Smooth muscle cell of bladder (primary cell): ENCODE data around the gene RPL22L1. TPM values are rescaled to one million over a fixed set of nuclear protein-coding genes. Genes with fewer than 3 reads are reported as not detected.

ENCODE experiments used
- total RNA-seq: library from RNA; depleted of rRNA; stranded (reverse); fragments of >200 nt; gene quantifications from 2 replicates; pipeline ENCODE4 v1.2.3, GENCODE V29; 2014

Gene RPL22L1
- 50.4 and 90.0 TPM in 2 replicates for total RNA-seq

DNA sequence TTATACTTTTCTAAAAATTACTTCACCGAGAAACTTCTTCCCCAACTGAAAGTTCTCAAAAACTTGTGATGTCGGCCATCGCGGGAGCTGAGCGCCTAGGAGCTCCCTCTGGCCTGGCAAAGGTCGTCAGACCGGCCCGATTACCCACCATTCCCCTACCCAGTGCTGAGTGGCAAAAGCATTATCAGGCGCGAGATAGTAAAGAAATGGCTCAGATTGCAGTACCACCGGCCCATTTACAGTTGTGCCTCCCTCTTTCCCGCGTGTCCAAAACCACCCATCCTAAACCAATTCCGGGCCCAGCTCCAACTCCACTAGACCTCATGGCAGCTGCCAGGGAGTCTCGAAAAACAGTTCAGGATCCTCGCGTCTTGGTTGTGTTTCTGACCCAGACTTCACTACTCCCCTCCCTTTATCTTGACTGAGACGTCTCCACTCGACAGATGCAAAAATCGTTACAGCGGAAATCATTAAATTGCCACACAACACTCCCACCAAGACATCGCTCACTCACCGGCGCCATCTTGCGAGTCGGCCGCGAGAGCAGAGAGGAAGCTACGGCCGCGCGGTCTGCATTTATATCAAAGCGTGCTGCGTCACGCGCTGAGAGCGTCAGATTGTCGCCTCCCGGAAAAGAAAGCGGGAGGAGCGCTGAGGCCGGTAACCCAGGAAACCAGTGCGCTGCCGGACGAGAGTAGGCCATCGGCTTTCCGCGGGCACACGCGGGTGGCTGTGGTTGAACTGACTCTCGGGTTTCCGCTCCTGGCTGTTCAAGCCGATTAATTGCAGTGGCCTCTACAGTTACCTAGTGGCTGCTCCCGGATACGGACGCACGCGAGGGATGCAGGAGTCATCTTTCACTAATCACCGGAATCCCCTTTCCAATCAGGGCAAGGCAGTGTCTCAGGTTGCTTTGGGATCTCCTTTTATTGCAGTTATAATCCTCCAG lies at the start of gene RPL22L1:
Gene RPL22L1 (minus strand): TSS at position 551 of the 949 bp plus-strand sequence. CDS start 28 bp downstream, at position 523.

DNA sequence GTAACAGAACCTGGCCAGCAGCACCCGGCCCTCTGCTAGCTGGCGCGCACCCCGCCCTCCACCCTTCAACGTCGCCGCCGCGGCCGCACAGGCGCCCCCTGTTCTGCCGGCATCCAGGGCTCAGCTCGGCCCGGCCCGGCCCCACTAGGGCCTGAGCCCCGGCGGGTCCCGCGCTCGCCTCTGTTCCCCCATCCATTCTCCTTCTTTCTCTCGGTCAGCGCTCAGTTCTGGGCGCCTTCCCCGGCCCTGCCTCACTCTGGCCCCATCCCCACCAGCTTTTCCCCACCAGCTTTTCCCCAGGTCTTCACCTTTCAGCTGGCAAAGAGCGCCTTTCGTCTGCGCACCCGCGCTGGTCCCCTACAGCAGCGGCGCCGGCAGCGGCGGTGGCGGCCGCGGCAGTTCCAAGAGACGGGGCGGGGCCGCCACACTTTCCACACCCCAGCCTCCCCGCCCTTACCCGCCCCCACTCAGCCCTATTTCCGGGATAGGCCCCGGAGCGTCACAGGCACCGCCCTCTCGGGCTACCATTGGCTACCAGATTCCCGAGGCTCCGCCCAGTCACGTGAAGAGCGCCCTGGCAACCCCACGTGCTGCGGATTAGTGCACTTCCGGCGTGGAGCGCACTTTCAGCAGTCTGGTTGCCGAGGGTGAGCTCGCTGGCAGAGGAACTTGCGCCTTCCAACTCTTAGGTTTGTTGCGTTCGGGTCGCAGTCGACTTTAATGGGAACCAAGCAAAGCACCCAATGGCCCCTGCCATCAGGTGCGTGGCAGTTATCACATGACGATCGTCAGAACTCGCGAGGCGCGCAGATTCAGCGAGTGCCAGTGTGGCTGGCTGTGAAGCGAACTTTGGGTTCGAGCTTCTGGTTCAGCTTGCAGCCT lies 38.5 kb upstream of the RPL22L1 start, which contains the start of gene EIF5A2:
Gene EIF5A2 (minus strand): TSS at position 403 of the 882 bp plus-strand sequence. CDS start 831 bp downstream, outside the sequence.

Other genes starting within 250 kb of the RPL22L1 start
- gene EIF5A2, start 38.4 kb upstream of the RPL22L1 start, total RNA-seq, result 13.4 and 15.7 TPM in 2 replicates
- gene SLC2A2, start 156.5 kb upstream of the RPL22L1 start, total RNA-seq, result 0.09 TPM in 1 of 2 replicates, not detected in the other